H9 (cell line): ENCODE data around the gene TBC1D20. TPM values are rescaled to one million over a fixed set of nuclear protein-coding genes. Genes with fewer than 3 reads are reported as not detected.

Experiments used
- DNase-seq: peaks from one replicate; pipeline ENCODE4 v3.0.0-alpha.2; 2017
- H2AFZ ChIP-seq: one replicate; pipeline ENCODE4 v1.6.1; 2013; ENCODE audit warnings: mild to moderate bottlenecking, low read length, control low read depth, moderate library complexity
- H2AK5ac ChIP-seq: 2 replicates; pipeline ENCODE4 v1.6.1; 2013; ENCODE audit warnings: low read length, control low read depth, mixed read lengths; ENCODE audit not compliant: insufficient read length
- H2BK120ac ChIP-seq: one replicate; pipeline ENCODE4 v1.6.1; 2013; ENCODE audit warnings: low read depth, mild to moderate bottlenecking, low read length, control low read depth, inconsistent platforms; ENCODE audit not compliant: poor library complexity, severe bottlenecking
- H2BK12ac ChIP-seq: 2 replicates; pipeline ENCODE4 v1.6.1; 2013; ENCODE audit warnings: low read length, control low read depth, mixed read lengths, low read depth; ENCODE audit not compliant: insufficient read length
- H2BK15ac ChIP-seq: 2 replicates; pipeline ENCODE4 v1.6.1; 2013; ENCODE audit warnings: low read depth, low read length, control low read depth
- H2BK20ac ChIP-seq: one replicate; pipeline ENCODE4 v1.6.1; 2013; ENCODE audit warnings: low read depth, mild to moderate bottlenecking, low read length, control low read depth, inconsistent platforms; ENCODE audit not compliant: poor library complexity, severe bottlenecking
- H2BK5ac ChIP-seq: 2 replicates; pipeline ENCODE4 v1.6.1; 2013; ENCODE audit warnings: low read length, control low read depth, mixed read lengths; ENCODE audit not compliant: insufficient read length
- H3K14ac ChIP-seq: 2 replicates; pipeline ENCODE4 v1.6.1; 2013; ENCODE audit warnings: low read length, control low read depth; ENCODE audit not compliant: insufficient read depth
- H3K18ac ChIP-seq: 2 replicates; pipeline ENCODE4 v1.6.1; 2013; ENCODE audit warnings: low read depth, mild to moderate bottlenecking, mixed read lengths, low read length, control low read depth; ENCODE audit not compliant: insufficient read length
- H3K23ac ChIP-seq: 2 replicates; pipeline ENCODE4 v1.6.1; 2013; ENCODE audit warnings: low read length, control low read depth, mixed read lengths, low read depth; ENCODE audit not compliant: insufficient read length
- H3K23me2 ChIP-seq: 2 replicates; pipeline ENCODE4 v1.6.1; 2013; ENCODE audit warnings: low read depth, mild to moderate bottlenecking, mixed read lengths, low read length, control low read depth; ENCODE audit not compliant: insufficient read length, poor library complexity, severe bottlenecking
- H3K27ac ChIP-seq: 2 replicates; pipeline ENCODE4 v1.5.1; 2013; ENCODE audit warnings: low read length, control low read depth, mixed read lengths, low read depth; ENCODE audit not compliant: insufficient read length
- H3K27me3 ChIP-seq: 2 replicates; pipeline ENCODE4 v1.6.1; 2013; ENCODE audit warnings: low read length, control low read depth, inconsistent platforms; ENCODE audit not compliant: insufficient read depth
- H3K4ac ChIP-seq: 2 replicates; pipeline ENCODE4 v1.6.1; 2013; ENCODE audit warnings: low read depth, mild to moderate bottlenecking, control low read depth, inconsistent platforms, low read length, moderate library complexity
- H3K4me1 ChIP-seq: 2 replicates; pipeline ENCODE4 v1.6.1; 2013; ENCODE audit warnings: low read length, control low read depth, inconsistent platforms; ENCODE audit not compliant: insufficient read depth
- H3K4me2 ChIP-seq: 2 replicates; pipeline ENCODE4 v1.6.1; 2013; ENCODE audit warnings: low read length, control low read depth, mixed read lengths; ENCODE audit not compliant: insufficient read length, insufficient read depth
- H3K56ac ChIP-seq: 2 replicates; pipeline ENCODE4 v1.6.1; 2013; ENCODE audit warnings: low read depth, mild to moderate bottlenecking, mixed read lengths, low read length, control low read depth; ENCODE audit not compliant: insufficient read length
- H3K79me1 ChIP-seq: 2 replicates; pipeline ENCODE4 v1.6.1; 2013; ENCODE audit warnings: low read depth, mild to moderate bottlenecking, moderate library complexity, low read length, control low read depth, inconsistent platforms; ENCODE audit not compliant: insufficient read depth, poor library complexity, severe bottlenecking
- H3K79me2 ChIP-seq: 2 replicates; pipeline ENCODE4 v1.6.1; 2013; ENCODE audit warnings: low read length, control low read depth, inconsistent platforms; ENCODE audit not compliant: insufficient read depth
- H3K9ac ChIP-seq: 2 replicates; pipeline ENCODE4 v1.6.1; 2013; ENCODE audit warnings: low read length, control low read depth, mixed read lengths; ENCODE audit not compliant: insufficient read length; ENCODE audit errors: extremely low read depth
- H3K9me3 ChIP-seq: one replicate; pipeline ENCODE4 v1.6.1; 2013; ENCODE audit warnings: low read depth, low read length, inconsistent platforms; ENCODE audit not compliant: control insufficient read depth
- H3T11ph ChIP-seq: one replicate; pipeline ENCODE4 v1.6.1; 2013; ENCODE audit warnings: mild to moderate bottlenecking, low read length, control low read depth, inconsistent platforms
- H4K20me1 ChIP-seq: one replicate; pipeline ENCODE4 v1.6.1; 2013; ENCODE audit not compliant: control insufficient read depth, insufficient read length, insufficient read depth
- H4K5ac ChIP-seq: 2 replicates; pipeline ENCODE4 v1.6.1; 2013; ENCODE audit warnings: low read depth, mild to moderate bottlenecking, mixed read lengths, low read length, control low read depth; ENCODE audit not compliant: insufficient read length
- H4K8ac ChIP-seq: replicated peaks from 2 replicates; pipeline ENCODE4 v1.6.1; 2013; ENCODE audit warnings: low read length, control low read depth, mixed read lengths, low read depth; ENCODE audit not compliant: insufficient read length
- H4K91ac ChIP-seq: 2 replicates; pipeline ENCODE4 v1.6.1; 2013; ENCODE audit warnings: low read depth, mild to moderate bottlenecking, moderate library complexity, mixed read lengths, low read length, control low read depth; ENCODE audit not compliant: insufficient read length
- H3K27ac Mint-ChIP-seq, 3 experiments: 2 replicates in 2 of 3; 3 replicates in 1 of 3; pipeline ENCODE4 v1.8.0; 2020 to 2021; ENCODE audit warnings: mixed read lengths in 3 of 3, mild to moderate bottlenecking in 1 of 3, moderate library complexity in 1 of 3
- H3K27me3 Mint-ChIP-seq: 2 replicates; pipeline ENCODE4 v1.8.0; 2021; ENCODE audit warnings: low read depth, mild to moderate bottlenecking, moderate library complexity, mixed read lengths
- H3K36me3 Mint-ChIP-seq, 3 experiments: 2 replicates in 2 of 3; 3 replicates in 1 of 3; pipeline ENCODE4 v1.8.0; 2020 to 2021; ENCODE audit warnings: low read depth in 3 of 3, mixed read lengths in 3 of 3; ENCODE audit not compliant: insufficient read depth in 1 of 3
- H3K4me1 Mint-ChIP-seq, 2 experiments: 2 replicates each; pipeline ENCODE4 v1.8.0; 2020; ENCODE audit warnings: mixed read lengths in 2 of 2
- H3K4me3 Mint-ChIP-seq, 2 experiments: 2 replicates in 1 of 2; 3 replicates in 1 of 2; pipeline ENCODE4 v1.8.0; 2020 to 2021; ENCODE audit warnings: mild to moderate bottlenecking in 2 of 2, mixed read lengths in 2 of 2, moderate library complexity in 1 of 2
- H3K9me3 Mint-ChIP-seq, 2 experiments: 2 replicates in 1 of 2; 3 replicates in 1 of 2; pipeline ENCODE4 v1.8.0; 2020; ENCODE audit warnings: mild to moderate bottlenecking in 2 of 2, mixed read lengths in 2 of 2, moderate library complexity in 1 of 2
- CTCF ChIP-seq: fragments of 200-600 bp; sonication (generic); conservative IDR thresholded peaks from 3 replicates; pipeline ENCODE4 v1.8.0; 2021; ENCODE audit warnings: antibody characterized with exemption, mild to moderate bottlenecking
- WGBS: extraction: QIAGEN DNeasy Blood & Tissue Kit; methylation state at CpG from one replicate; pipeline ENCODE4 v1.1.7; 2013; ENCODE audit warnings: missing lambda C conversion rate, low lambda C conversion rate, mixed read lengths; ENCODE audit not compliant: insufficient read length; ENCODE audit errors: extremely low coverage; 5-methylcytosine and 5-hydroxymethylcytosine counted together
- total RNA-seq: library from RNA; stranded (reverse); gene quantifications from 2 replicates; pipeline ENCODE4 v1.2.1, GENCODE V29; 2021

Gene TBC1D20
- total RNA-seq, 1 experiment from 2014 or later: 17.9 TPM

DNA sequence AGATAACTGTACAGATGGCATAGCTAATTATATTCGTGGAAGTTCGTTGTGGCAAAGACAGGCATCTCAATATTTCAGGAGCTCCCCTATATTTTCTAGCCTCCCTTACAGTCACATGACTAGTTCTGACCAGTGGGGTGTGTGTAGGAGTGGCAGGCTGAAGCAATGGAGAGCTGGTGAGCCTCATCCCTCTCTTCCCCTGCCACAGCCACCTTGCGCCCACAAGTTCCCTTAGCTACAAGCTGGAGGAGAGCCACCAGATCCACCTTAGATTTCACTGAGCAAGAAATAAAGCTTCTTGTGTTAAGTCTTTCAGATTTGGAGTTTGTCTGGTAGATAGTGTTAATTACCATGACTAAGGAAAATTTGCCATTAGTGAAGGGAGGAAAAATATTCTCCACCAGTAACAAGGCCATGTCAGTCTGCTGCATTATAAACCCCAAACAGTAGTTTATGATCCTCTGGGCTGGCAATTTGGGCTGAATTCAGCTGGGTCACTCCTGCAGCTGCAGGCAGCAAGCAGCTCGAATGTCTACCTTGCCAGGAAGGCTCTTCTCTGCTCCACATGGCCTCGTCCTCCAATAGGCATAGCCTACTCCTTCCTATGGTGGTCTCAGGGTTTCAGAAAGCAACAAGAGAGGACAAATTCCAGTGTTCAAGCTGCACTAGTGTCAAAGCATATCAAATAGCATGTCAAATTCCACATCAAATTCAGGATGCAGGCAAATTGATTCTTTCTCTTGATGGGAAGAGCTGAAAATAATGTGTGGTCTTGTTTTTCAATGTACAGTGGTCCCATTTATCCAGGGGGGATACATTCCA is 61.7 kb downstream of the TBC1D20 start:
- Histone ChIP-seq H2BK15ac (no peak overlapping the region), H3K9ac (no peak overlapping the region), H3K18ac (no peak overlapping the region), H2BK120ac (no peak overlapping the region), H3T11ph (no peak overlapping the region), H3K14ac (no peak overlapping the region), H3K4me2 (no peak overlapping the region), H2BK5ac (no peak overlapping the region), H2AFZ (peak overlapping the region; percentile 7), H3K23ac (no peak overlapping the region), H2BK20ac (no peak overlapping the region), H3K27ac (no peak overlapping the region), H4K8ac (no peak overlapping the region), H4K5ac (no peak overlapping the region), H3K9me3 (no peaks in the 10 kb centered on the region), H4K91ac (no peak overlapping the region), H3K23me2 (no peaks in the 10 kb centered on the region), H4K20me1 (no peaks in the 10 kb centered on the region), H3K4me1 (peaks cover 5% of the 10 kb centered on the region; the same call in 1 of the 2 replicates), H3K4ac (no peak overlapping the region), H3K79me1 (no peaks in the 10 kb centered on the region), H3K27me3 (no peaks in the 10 kb centered on the region), H2BK12ac (no peak overlapping the region), H3K79me2 (no peaks in the 10 kb centered on the region), H2AK5ac (no peak overlapping the region), H3K56ac (no peak overlapping the region)
- TF ChIP-seq CTCF: no peak
- H3K4me1 Mint-ChIP-seq: peaks cover 16% of the 10 kb centered on the region in 2 experiments
- WGBS: no CpG with 5 or more reads among the region's 5 CpGs
- no peaks in the 10 kb centered on the region; the same call in 1 of the 2 replicates for H3K27me3 Mint-ChIP-seq
- DNase-seq: no peak
- H3K27ac Mint-ChIP-seq: peak overlapping the region; percentile 48 to 89 (median 84); a peak in 6 of 7 replicates
- H3K36me3 Mint-ChIP-seq: peaks cover 0 to 11% (median 9%) of the 10 kb centered on the region in 3 experiments; a peak in 4 of 7 replicates
- H3K4me3 Mint-ChIP-seq: 0 out of 5 replicates have a peak overlapping the region, but pooled peaks of 1 of the 2 experiments have one; percentile 38
- peaks cover 6 to 10% of the 10 kb centered on the region in 2 experiments; a peak in 3 of 5 replicates for H3K9me3 Mint-ChIP-seq
